Measurements from ENCODE around the gene ZZZ3. TPM values are rescaled to one million over a fixed set of nuclear protein-coding genes. Genes with fewer than 3 reads are reported as not detected.
"Not testable (repeated sequence)": the region's sequence is repeated elsewhere in the genome, so short reads cannot be mapped to it uniquely, and the experiment has no call there.

Gene ZZZ3
- polyA plus RNA-seq = 48.4 TPM
- long read RNA-seq, donor 1, full-length matches to known transcripts = 4 of 4 reads
- long read RNA-seq, donor 1, partial matches to known transcripts = 0 of 4 reads
- long read RNA-seq, donor 1, other reads (novel, unspliced or antisense) = 0 of 4 reads
- long read RNA-seq, donor 2, full-length matches to known transcripts = 8 of 8 reads
- long read RNA-seq, donor 2, partial matches to known transcripts = 0 of 8 reads
- long read RNA-seq, donor 2, other reads (novel, unspliced or antisense) = 0 of 8 reads
- long read RNA-seq, donor 3 = 0 reads
- long read RNA-seq, donor 4 = 0 reads
- long read RNA-seq, donor 5, partial matches to known transcripts = 0 of 1 reads
- long read RNA-seq, donor 5, other reads (novel, unspliced or antisense) = 0 of 1 reads
- long read RNA-seq, donor 6, transcript AC118549.1-209 (5 exons, 587 nt) = major isoform, 7 of 12 reads
- long read RNA-seq, donor 6, partial matches to known transcripts = 0 of 12 reads
- long read RNA-seq, donor 6, other reads (novel, unspliced or antisense) = 5 of 12 reads
- long read RNA-seq, donor 7, partial matches to known transcripts = 0 of 1 reads
- long read RNA-seq, donor 7, other reads (novel, unspliced or antisense) = 0 of 1 reads
- long read RNA-seq, donor 8, partial matches to known transcripts = 0 of 6 reads
- long read RNA-seq, donor 8, other reads (novel, unspliced or antisense) = 0 of 6 reads
- long read RNA-seq, donor 9, full-length matches to known transcripts = 5 of 13 reads
- long read RNA-seq, donor 9, partial matches to known transcripts = 8 of 13 reads
- long read RNA-seq, donor 9, other reads (novel, unspliced or antisense) = 0 of 13 reads
- long read RNA-seq, donor 10, full-length matches to known transcripts = 5 of 5 reads
- long read RNA-seq, donor 10, partial matches to known transcripts = 0 of 5 reads
- long read RNA-seq, donor 10, other reads (novel, unspliced or antisense) = 0 of 5 reads
- long read RNA-seq, donor 11, full-length matches to known transcripts = 1 of 1 reads
- long read RNA-seq, donor 11, partial matches to known transcripts = 0 of 1 reads
- long read RNA-seq, donor 11, other reads (novel, unspliced or antisense) = 0 of 1 reads

GRCh38 chr1:77682460-77683159, at the start of gene ZZZ3:
ZZZ3 (minus strand) TSS chr1:77682658; CDS start chr1:77633354, 49,304 bp downstream.
- Histone ChIP-seq H3K4me1 (ENCODE audit: control insufficient read depth, insufficient read depth, low read length) (peaks cover 11% of the 10 kb centered on the region), H3K9me3 (ENCODE audit: control insufficient read depth, low read depth, low read length) (no peaks in the 10 kb centered on the region), H3K27me3 (ENCODE audit: control insufficient read depth, insufficient read depth, low read length) (no peaks in the 10 kb centered on the region), H3K36me3 (ENCODE audit: control insufficient read depth, insufficient read depth, low read length) (no peaks in the 10 kb centered on the region), H3K27ac (ENCODE audit: low read length) (peak within 1 kb of the TSS; percentile 99), H3K4me3 (ENCODE audit: low read length) (peak within 1 kb of the TSS; percentile 77)
- peak; percentile 94 to 96 for DNase-seq
- 0% methylated on average over 1 of the region's 56 CpGs for WGBS (ENCODE audit: insufficient coverage, low lambda C conversion rate)

GRCh38 chr1:77732090-77732489, 49.6 kb upstream of the ZZZ3 start:
- H3K27me3 ChIP-seq (ENCODE audit: control insufficient read depth, insufficient read depth, low read length) = no peaks in the 10 kb centered on the region
- no peaks in the 10 kb centered on the region for H3K4me1 ChIP-seq (ENCODE audit: control insufficient read depth, insufficient read depth, low read length)
- 100% methylated on average over 1 of the region's 1 CpG for WGBS (ENCODE audit: insufficient coverage, low lambda C conversion rate)
- no peak overlapping the region for H3K4me3 ChIP-seq (ENCODE audit: low read length)
- no peak overlapping the region for H3K27ac ChIP-seq (ENCODE audit: low read length)
- DNase-seq = no peak
- peaks cover 23% of the 10 kb centered on the region for H3K36me3 ChIP-seq (ENCODE audit: control insufficient read depth, insufficient read depth, low read length)
- no peaks in the 10 kb centered on the region for H3K9me3 ChIP-seq (ENCODE audit: control insufficient read depth, low read depth, low read length)

DNA sequence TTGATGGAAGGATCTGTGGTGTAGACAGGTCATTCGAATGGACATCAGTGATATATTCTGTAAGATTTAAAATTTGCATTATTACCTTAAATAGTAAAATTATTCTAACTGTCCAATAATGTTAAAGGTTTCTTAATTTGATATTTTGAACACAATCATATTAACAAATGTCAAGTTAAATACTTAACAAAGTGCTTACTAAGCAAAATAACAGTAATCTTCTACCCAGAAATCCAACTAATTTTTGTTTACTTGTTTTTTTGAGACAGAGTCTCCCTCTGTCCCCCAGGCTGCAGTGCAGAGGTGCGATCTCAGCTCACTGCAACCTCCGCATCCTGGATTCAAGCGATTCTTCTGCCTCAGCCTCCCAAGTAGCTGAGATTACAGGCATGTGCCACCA, 43.2 kb upstream of the ZZZ3 start:
- H3K4me1 ChIP-seq (ENCODE audit: control insufficient read depth, insufficient read depth, low read length) = no peaks in the 10 kb centered on the region
- no peaks in the 10 kb centered on the region for H3K27me3 ChIP-seq (ENCODE audit: control insufficient read depth, insufficient read depth, low read length)
- DNase-seq = no peak
- H3K9me3 ChIP-seq (ENCODE audit: control insufficient read depth, low read depth, low read length) = no peaks in the 10 kb centered on the region
- WGBS (ENCODE audit: insufficient coverage, low lambda C conversion rate) = no CpG with 5 or more reads among the region's 4 CpGs
- no peak overlapping the region for H3K27ac ChIP-seq (ENCODE audit: low read length)
- peaks cover 56% of the 10 kb centered on the region for H3K36me3 ChIP-seq (ENCODE audit: control insufficient read depth, insufficient read depth, low read length)
- H3K4me3 ChIP-seq (ENCODE audit: low read length) = no peak overlapping the region

- Histone ChIP-seq H3K4me1 (ENCODE audit: control insufficient read depth, insufficient read depth, low read length) (no peaks in the 10 kb centered on the region), H3K36me3 (ENCODE audit: control insufficient read depth, insufficient read depth, low read length) (peaks cover 60% of the 10 kb centered on the region), H3K27ac (ENCODE audit: low read length) (no peak overlapping the region), H3K4me3 (ENCODE audit: low read length) (no peak overlapping the region), H3K27me3 (ENCODE audit: control insufficient read depth, insufficient read depth, low read length) (no peaks in the 10 kb centered on the region), H3K9me3 (ENCODE audit: control insufficient read depth, low read depth, low read length) (no peaks in the 10 kb centered on the region)
- DNase-seq = no peak
- WGBS (ENCODE audit: insufficient coverage, low lambda C conversion rate) = 88% methylated on average over 1 of the region's 2 CpGs
These were observed 35.7 kb upstream of the ZZZ3 start for GRCh38 chr1:77718181-77718580.

DNA sequence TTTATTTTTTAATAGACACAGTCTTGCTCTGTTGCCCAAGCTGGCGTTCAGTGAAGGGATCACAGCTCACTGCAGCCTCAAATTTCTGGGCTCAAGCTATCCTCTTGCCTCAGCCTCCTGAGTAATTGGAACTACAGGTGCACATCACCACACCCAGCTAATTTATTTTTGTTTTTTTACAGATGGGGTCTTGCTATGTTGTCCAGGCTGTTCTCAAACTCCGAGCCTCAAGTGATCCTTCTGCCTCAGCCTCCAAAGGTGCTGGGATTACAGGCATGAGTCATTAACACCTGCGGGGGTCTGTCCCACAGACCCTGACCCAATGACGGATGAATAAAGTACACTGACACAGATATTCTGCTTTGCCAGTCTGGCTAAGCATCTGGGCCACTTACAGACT, 33.6 kb upstream of the ZZZ3 start:
- Histone ChIP-seq H3K27ac (ENCODE audit: low read length) (no peak overlapping the region), H3K36me3 (ENCODE audit: control insufficient read depth, insufficient read depth, low read length) (peaks cover 52% of the 10 kb centered on the region), H3K4me1 (ENCODE audit: control insufficient read depth, insufficient read depth, low read length) (no peaks in the 10 kb centered on the region), H3K9me3 (ENCODE audit: control insufficient read depth, low read depth, low read length) (no peaks in the 10 kb centered on the region), H3K4me3 (ENCODE audit: low read length) (no peak overlapping the region), H3K27me3 (ENCODE audit: control insufficient read depth, insufficient read depth, low read length) (no peaks in the 10 kb centered on the region)
- no peak for DNase-seq
- WGBS (ENCODE audit: insufficient coverage, low lambda C conversion rate) = no CpG with 5 or more reads among the region's 4 CpGs

DNA sequence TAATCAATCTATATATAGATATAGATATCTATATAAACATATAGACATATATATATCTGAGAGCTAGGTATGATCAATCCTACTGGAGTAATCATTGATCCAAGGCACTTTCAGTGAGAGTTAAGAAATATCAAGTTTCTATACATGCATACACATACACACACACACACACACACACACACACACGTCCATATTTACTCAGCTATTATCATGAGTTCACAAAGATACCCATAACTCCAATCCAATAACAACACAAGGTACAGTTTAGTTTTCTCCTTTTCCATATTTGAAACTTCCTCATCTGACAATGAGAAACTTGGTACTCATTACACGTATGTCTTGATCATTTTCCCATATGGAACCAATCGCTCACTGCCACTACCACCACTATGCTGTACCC, 27.3 kb upstream of the ZZZ3 start:
- Histone ChIP-seq H3K9me3 (ENCODE audit: control insufficient read depth, low read depth, low read length) (no peaks in the 10 kb centered on the region), H3K4me1 (ENCODE audit: control insufficient read depth, insufficient read depth, low read length) (no peaks in the 10 kb centered on the region), H3K27ac (ENCODE audit: low read length) (no peak overlapping the region), H3K36me3 (ENCODE audit: control insufficient read depth, insufficient read depth, low read length) (peaks cover 36% of the 10 kb centered on the region), H3K27me3 (ENCODE audit: control insufficient read depth, insufficient read depth, low read length) (no peaks in the 10 kb centered on the region), H3K4me3 (ENCODE audit: low read length) (no peak overlapping the region)
- DNase-seq = no peak
- WGBS (ENCODE audit: insufficient coverage, low lambda C conversion rate) = 100% methylated on average over 2 of the region's 3 CpGs

DNA sequence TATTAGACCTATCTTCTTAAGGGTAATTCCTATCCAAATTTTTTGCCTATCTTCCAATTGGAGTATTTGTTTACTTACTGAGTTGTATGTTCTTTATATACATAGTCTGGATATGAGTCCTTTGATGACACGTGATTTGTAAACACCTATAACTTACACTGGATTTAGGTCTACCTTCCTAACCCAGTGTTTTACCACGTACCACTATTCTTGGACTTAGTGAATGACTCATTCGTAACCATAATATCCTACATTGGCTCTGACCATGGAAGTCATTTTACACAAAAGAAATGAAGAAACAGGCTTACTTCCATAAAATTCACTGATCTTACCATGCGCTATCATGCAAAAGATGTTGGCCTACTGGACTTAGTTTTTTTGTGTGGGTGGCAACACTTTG, 23.9 kb upstream of the ZZZ3 start:
- 60% methylated on average over 1 of the region's 4 CpGs for WGBS (ENCODE audit: insufficient coverage, low lambda C conversion rate)
- no peaks in the 10 kb centered on the region for H3K27me3 ChIP-seq (ENCODE audit: control insufficient read depth, insufficient read depth, low read length)
- H3K36me3 ChIP-seq (ENCODE audit: control insufficient read depth, insufficient read depth, low read length) = peaks cover 25% of the 10 kb centered on the region
- no peaks in the 10 kb centered on the region for H3K4me1 ChIP-seq (ENCODE audit: control insufficient read depth, insufficient read depth, low read length)
- H3K27ac ChIP-seq (ENCODE audit: low read length) = no peak overlapping the region
- DNase-seq = no peak
- no peak overlapping the region for H3K4me3 ChIP-seq (ENCODE audit: low read length)
- no peaks in the 10 kb centered on the region for H3K9me3 ChIP-seq (ENCODE audit: control insufficient read depth, low read depth, low read length)

DNA sequence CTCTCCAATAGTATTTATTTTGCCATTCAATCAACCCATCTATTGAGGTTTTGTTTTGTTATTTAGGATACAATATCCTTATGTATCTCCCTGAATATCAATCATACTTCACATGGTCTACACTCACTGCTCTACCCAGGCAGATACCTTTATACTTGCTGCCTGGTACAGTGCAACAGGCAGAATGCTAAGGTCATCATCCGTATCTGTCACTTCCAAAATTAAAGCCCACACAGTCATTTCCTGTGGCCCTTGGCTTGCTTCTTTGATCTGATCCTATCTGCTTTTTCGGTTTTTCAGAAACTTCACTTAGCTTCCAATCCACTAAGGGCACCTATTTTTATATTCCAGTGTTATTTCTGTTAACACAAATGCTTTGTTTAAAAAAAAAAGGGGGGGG, 22.3 kb upstream of the ZZZ3 start:
- Histone ChIP-seq H3K27ac (ENCODE audit: low read length) (no peak overlapping the region), H3K4me1 (ENCODE audit: control insufficient read depth, insufficient read depth, low read length) (no peaks in the 10 kb centered on the region), H3K36me3 (ENCODE audit: control insufficient read depth, insufficient read depth, low read length) (peaks cover 27% of the 10 kb centered on the region), H3K9me3 (ENCODE audit: control insufficient read depth, low read depth, low read length) (no peaks in the 10 kb centered on the region), H3K4me3 (ENCODE audit: low read length) (no peak overlapping the region), H3K27me3 (ENCODE audit: control insufficient read depth, insufficient read depth, low read length) (no peaks in the 10 kb centered on the region)
- WGBS (ENCODE audit: insufficient coverage, low lambda C conversion rate) = 80% methylated on average over 1 of the region's 2 CpGs
- DNase-seq = no peak

GRCh38 chr1:77699673-77700072, 17.2 kb upstream of the ZZZ3 start:
- WGBS (ENCODE audit: insufficient coverage, low lambda C conversion rate) = 100% methylated on average over 1 of the region's 1 CpG
- not testable (repeated sequence) for H3K4me3 ChIP-seq (ENCODE audit: low read length)
- H3K36me3 ChIP-seq (ENCODE audit: control insufficient read depth, insufficient read depth, low read length) = peaks cover 18% of the 10 kb centered on the region

DNA sequence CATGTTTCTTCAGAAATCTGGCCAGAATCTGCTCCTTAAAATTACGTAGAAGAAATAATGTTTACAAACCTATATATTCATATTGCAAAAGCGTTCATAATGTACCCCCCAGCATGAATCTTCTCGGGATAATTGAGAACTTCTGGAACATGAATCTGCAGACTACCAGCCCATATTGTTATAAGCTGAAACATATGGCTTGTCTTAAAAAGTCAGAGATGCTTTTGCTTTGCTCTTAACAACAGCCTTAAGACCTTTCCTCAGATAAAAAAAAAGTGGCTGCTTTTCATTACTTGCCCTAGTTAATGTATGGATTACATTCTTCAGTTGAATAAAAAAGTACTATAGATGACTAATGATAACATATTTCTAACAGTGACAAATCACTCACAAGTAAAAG, 15.0 kb upstream of the ZZZ3 start:
- no peaks in the 10 kb centered on the region for H3K9me3 ChIP-seq (ENCODE audit: control insufficient read depth, low read depth, low read length)
- WGBS (ENCODE audit: insufficient coverage, low lambda C conversion rate) = no CpG with 5 or more reads among the region's 3 CpGs
- no peak overlapping the region for H3K27ac ChIP-seq (ENCODE audit: low read length)
- peaks cover 23% of the 10 kb centered on the region for H3K36me3 ChIP-seq (ENCODE audit: control insufficient read depth, insufficient read depth, low read length)
- no peaks in the 10 kb centered on the region for H3K27me3 ChIP-seq (ENCODE audit: control insufficient read depth, insufficient read depth, low read length)
- no peaks in the 10 kb centered on the region for H3K4me1 ChIP-seq (ENCODE audit: control insufficient read depth, insufficient read depth, low read length)
- DNase-seq = no peak
- no peak overlapping the region for H3K4me3 ChIP-seq (ENCODE audit: low read length)

More at GRCh38 chr1:77699673-77700072, 17.2 kb upstream of the ZZZ3 start:
- H3K27ac ChIP-seq (ENCODE audit: low read length); H3K4me1 ChIP-seq (ENCODE audit: control insufficient read depth, insufficient read depth, low read length); H3K9me3 ChIP-seq (ENCODE audit: control insufficient read depth, low read depth, low read length); DNase-seq; H3K27me3 ChIP-seq (ENCODE audit: control insufficient read depth, insufficient read depth, low read length): not testable (repeated sequence)
